ENCODE data around the gene RERE. TPM values are rescaled to one million over a fixed set of nuclear protein-coding genes. Genes with fewer than 3 reads are reported as not detected.

RERE gene
- total and polyA plus RNA-seq, 2 experiments from 2014 or later, result 39.8 to 62.8 TPM

- no peaks in the 10 kb centered on the region for H3K27me3 ChIP-seq
- no peaks in the 10 kb centered on the region for H3K9me2 ChIP-seq (replicated peaks; ENCODE audit: insufficient read depth)
- no peak for TF ChIP-seq EZH2 (IDR thresholded peaks at IDR 0.05; ENCODE audit: borderline replicate concordance)
- TF ChIP-seq EZH2phosphoT487 (IDR thresholded peaks at IDR 0.05; ENCODE audit: low read depth, severe bottlenecking, unreplicated experiment), result no peak
- TF ChIP-seq, protein P1, sequence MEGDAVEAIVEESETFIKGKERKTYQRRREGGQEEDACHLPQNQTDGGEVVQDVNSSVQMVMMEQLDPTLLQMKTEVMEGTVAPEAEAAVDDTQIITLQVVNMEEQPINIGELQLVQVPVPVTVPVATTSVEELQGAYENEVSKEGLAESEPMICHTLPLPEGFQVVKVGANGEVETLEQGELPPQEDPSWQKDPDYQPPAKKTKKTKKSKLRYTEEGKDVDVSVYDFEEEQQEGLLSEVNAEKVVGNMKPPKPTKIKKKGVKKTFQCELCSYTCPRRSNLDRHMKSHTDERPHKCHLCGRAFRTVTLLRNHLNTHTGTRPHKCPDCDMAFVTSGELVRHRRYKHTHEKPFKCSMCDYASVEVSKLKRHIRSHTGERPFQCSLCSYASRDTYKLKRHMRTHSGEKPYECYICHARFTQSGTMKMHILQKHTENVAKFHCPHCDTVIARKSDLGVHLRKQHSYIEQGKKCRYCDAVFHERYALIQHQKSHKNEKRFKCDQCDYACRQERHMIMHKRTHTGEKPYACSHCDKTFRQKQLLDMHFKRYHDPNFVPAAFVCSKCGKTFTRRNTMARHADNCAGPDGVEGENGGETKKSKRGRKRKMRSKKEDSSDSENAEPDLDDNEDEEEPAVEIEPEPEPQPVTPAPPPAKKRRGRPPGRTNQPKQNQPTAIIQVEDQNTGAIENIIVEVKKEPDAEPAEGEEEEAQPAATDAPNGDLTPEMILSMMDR (IDR thresholded peaks at IDR 0.05; ENCODE audit: poor library complexity), result no peak
- peak overlapping the region; percentile 6 for H3K27ac ChIP-seq
- no peaks in the 10 kb centered on the region for H3K9me3 ChIP-seq (ENCODE audit: low read depth)
- DNase-seq (ENCODE audit: low spot score), result no peak
- H3K4me3 ChIP-seq, result no peak overlapping the region
- no peaks in the 10 kb centered on the region for H3K36me3 ChIP-seq (replicated peaks; ENCODE audit: insufficient read depth, low read depth)
- H4K20me1 ChIP-seq (ENCODE audit: insufficient read depth, poor library complexity, severe bottlenecking), result peaks cover 37% of the 10 kb centered on the region
- H2AFZ ChIP-seq, result no peak overlapping the region
- WGBS (ENCODE audit: low lambda C conversion rate, missing lambda C conversion rate), result 91% methylated on average over 4 of the region's 4 CpGs
- peaks cover 99% of the 10 kb centered on the region for H3K79me2 ChIP-seq
- H3K4me1 ChIP-seq (ENCODE audit: insufficient read depth), result peaks cover 46% of the 10 kb centered on the region
- H3K4me2 ChIP-seq, result no peak overlapping the region
Measured at GRCh38 chr1:8674481-8674880, 143.0 kb downstream of the RERE start.

DNA sequence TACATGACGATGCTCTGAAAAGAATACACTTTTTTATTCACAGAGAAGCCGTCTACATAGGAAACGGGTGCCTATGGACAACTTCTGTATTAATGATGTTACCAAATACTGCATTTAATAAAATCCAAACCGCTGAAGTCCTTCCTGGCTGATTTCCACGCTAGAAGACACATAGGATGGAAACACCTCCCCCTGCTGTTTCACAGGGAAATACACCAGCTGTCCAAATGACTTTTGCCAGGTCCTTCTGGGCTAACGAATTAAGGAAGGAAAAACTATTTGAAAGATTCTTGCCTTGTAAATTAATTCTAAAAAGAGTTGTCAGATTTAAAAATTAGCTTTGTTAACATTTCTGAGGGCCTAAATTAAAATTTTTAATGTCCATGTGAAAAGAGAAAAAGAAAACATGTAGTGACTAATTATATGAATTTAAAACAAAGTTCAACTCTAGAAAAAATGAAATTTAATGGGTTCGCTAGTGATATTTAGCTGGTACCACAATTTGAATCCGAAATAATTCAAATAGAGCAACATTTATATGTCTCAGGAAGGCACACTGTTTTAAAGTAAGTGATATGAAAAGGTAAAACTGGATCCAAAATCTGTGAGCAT lies 146.0 kb downstream of the RERE start:
- DNase-seq (ENCODE audit: low spot score), result peak; percentile 81
- Histone ChIP-seq H3K79me2 (peaks cover 97% of the 10 kb centered on the region), H3K4me1 (ENCODE audit: insufficient read depth) (peaks cover 55% of the 10 kb centered on the region), H3K27ac (no peak overlapping the region), H2AFZ (no peak overlapping the region), H4K20me1 (ENCODE audit: insufficient read depth, poor library complexity, severe bottlenecking) (peaks cover 48% of the 10 kb centered on the region), H3K4me3 (no peak overlapping the region), H3K4me2 (no peak overlapping the region), H3K27me3 (no peaks in the 10 kb centered on the region), H3K9me3 (ENCODE audit: low read depth) (no peaks in the 10 kb centered on the region), H3K9me2 (replicated peaks; ENCODE audit: insufficient read depth) (no peaks in the 10 kb centered on the region), H3K36me3 (replicated peaks; ENCODE audit: insufficient read depth, low read depth) (no peaks in the 10 kb centered on the region)
- 49% methylated on average over 8 of the region's 8 CpGs for WGBS (ENCODE audit: low lambda C conversion rate, missing lambda C conversion rate)
- TF ChIP-seq EZH2phosphoT487 (IDR thresholded peaks at IDR 0.05; ENCODE audit: low read depth, severe bottlenecking, unreplicated experiment) (no peak), EZH2 (IDR thresholded peaks at IDR 0.05; ENCODE audit: borderline replicate concordance) (no peak)
- TF ChIP-seq, protein P1 (IDR thresholded peaks at IDR 0.05; ENCODE audit: poor library complexity), result peak; percentile 74

- no peaks in the 10 kb centered on the region for H3K36me3 ChIP-seq (replicated peaks; ENCODE audit: insufficient read depth, low read depth)
- H4K20me1 ChIP-seq (ENCODE audit: insufficient read depth, poor library complexity, severe bottlenecking), result peaks cover 57% of the 10 kb centered on the region
- H3K4me3 ChIP-seq, result no peak overlapping the region
- TF ChIP-seq EZH2 (IDR thresholded peaks at IDR 0.05; ENCODE audit: borderline replicate concordance) (no peak), EZH2phosphoT487 (IDR thresholded peaks at IDR 0.05; ENCODE audit: low read depth, severe bottlenecking, unreplicated experiment) (no peak)
- TF ChIP-seq, protein P1 (IDR thresholded peaks at IDR 0.05; ENCODE audit: poor library complexity), result no peak
- peaks cover 97% of the 10 kb centered on the region for H3K79me2 ChIP-seq
- no peaks in the 10 kb centered on the region for H3K9me2 ChIP-seq (replicated peaks; ENCODE audit: insufficient read depth)
- no peaks in the 10 kb centered on the region for H3K27me3 ChIP-seq
- H3K4me1 ChIP-seq (ENCODE audit: insufficient read depth), result peaks cover 64% of the 10 kb centered on the region
- DNase-seq (ENCODE audit: low spot score), result no peak
- H3K9me3 ChIP-seq (ENCODE audit: low read depth), result no peaks in the 10 kb centered on the region
- peak overlapping the region; percentile 19 for H3K4me2 ChIP-seq
- H3K27ac ChIP-seq, result peak overlapping the region; percentile 24
- 53% methylated on average over 2 of the region's 2 CpGs for WGBS (ENCODE audit: low lambda C conversion rate, missing lambda C conversion rate)
- no peak overlapping the region for H2AFZ ChIP-seq
Measured at GRCh38 chr1:8670371-8670818, 147.0 kb downstream of the RERE start.

Data from hepatocyte (in vitro differentiated cells).